GM12878 (cell line): ENCODE results near the gene EML1.

Experiments used
- EZH2 ChIP-seq: IDR thresholded peaks from 2 replicates; pipeline ENCODE4 v1.6.1; 2012; ENCODE audit warnings: low read depth, mild to moderate bottlenecking, control low read depth, inconsistent platforms, low read length, borderline replicate concordance; ENCODE audit not compliant: control insufficient read depth
- GABPA ChIP-seq: IDR thresholded peaks from 2 replicates; pipeline ENCODE4 v1.6.1; 2014; ENCODE audit warnings: antibody characterized with exemption, low read depth, mild to moderate bottlenecking, inconsistent platforms
- GATAD2B ChIP-seq: fragments of 450-650 bp; conservative IDR thresholded peaks from 2 replicates; pipeline ENCODE4 v1.6.1; 2017; ENCODE audit warnings: low read depth, mild to moderate bottlenecking, moderate library complexity
- POLR2A ChIP-seq: IDR thresholded peaks from 2 replicates; pipeline ENCODE4 v1.6.1; 2011; ENCODE audit warnings: low read depth, mild to moderate bottlenecking, low read length
- RBBP5 ChIP-seq: fragments of 200-600 bp; sonication (generic); conservative IDR thresholded peaks from 2 replicates; pipeline ENCODE4 v1.6.1; 2016

DNA sequence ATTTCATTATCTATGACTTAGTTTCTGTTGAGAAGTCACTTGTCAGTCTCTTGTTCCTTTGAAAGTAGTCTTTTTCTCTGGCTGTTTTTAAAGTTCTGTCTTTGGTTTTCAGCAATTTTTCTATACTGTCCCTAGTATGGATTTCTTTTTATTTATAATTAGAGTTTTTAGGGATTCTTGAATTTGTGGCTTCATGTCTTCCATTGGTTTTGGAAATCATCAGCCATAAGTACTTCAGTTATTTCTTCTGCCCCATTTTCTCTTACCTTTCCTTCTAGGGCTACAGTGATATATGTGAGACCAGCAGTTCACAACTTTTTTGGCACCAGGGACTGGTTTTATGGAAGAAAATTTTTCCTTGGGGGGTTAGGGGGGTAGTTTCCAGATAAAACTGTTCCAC is 182.0 kb downstream of the EML1 start:
- TF ChIP-seq RBBP5 = no peak
- TF ChIP-seq EZH2 = no peak
- no peak for TF ChIP-seq GATAD2B
- TF ChIP-seq POLR2A = no peak
- TF ChIP-seq GABPA = no peak
